GM12874 (cell line): ENCODE data around the gene SLC12A8.
A peak's percentile ranks its signal among the peaks of the same experiment; 100 is the strongest.

Source experiments
- TF ChIP-seq, protein P1 (sequence below): IDR thresholded peaks from 2 replicates; pipeline ENCODE4 v1.5.1; 2011; ENCODE audit warnings: low read depth, mild to moderate bottlenecking, control low read depth, low read length, moderate library complexity; ENCODE audit not compliant: insufficient read depth

The SLC12A8 gene

GRCh38 chr3:125166599-125167136, 45.9 kb downstream of the SLC12A8 start:
- TF ChIP-seq, protein P1, sequence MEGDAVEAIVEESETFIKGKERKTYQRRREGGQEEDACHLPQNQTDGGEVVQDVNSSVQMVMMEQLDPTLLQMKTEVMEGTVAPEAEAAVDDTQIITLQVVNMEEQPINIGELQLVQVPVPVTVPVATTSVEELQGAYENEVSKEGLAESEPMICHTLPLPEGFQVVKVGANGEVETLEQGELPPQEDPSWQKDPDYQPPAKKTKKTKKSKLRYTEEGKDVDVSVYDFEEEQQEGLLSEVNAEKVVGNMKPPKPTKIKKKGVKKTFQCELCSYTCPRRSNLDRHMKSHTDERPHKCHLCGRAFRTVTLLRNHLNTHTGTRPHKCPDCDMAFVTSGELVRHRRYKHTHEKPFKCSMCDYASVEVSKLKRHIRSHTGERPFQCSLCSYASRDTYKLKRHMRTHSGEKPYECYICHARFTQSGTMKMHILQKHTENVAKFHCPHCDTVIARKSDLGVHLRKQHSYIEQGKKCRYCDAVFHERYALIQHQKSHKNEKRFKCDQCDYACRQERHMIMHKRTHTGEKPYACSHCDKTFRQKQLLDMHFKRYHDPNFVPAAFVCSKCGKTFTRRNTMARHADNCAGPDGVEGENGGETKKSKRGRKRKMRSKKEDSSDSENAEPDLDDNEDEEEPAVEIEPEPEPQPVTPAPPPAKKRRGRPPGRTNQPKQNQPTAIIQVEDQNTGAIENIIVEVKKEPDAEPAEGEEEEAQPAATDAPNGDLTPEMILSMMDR: no peak

- TF ChIP-seq, protein P1: no peak
These were observed 46.5 kb downstream of the SLC12A8 start for GRCh38 chr3:125165948-125166553.

DNA sequence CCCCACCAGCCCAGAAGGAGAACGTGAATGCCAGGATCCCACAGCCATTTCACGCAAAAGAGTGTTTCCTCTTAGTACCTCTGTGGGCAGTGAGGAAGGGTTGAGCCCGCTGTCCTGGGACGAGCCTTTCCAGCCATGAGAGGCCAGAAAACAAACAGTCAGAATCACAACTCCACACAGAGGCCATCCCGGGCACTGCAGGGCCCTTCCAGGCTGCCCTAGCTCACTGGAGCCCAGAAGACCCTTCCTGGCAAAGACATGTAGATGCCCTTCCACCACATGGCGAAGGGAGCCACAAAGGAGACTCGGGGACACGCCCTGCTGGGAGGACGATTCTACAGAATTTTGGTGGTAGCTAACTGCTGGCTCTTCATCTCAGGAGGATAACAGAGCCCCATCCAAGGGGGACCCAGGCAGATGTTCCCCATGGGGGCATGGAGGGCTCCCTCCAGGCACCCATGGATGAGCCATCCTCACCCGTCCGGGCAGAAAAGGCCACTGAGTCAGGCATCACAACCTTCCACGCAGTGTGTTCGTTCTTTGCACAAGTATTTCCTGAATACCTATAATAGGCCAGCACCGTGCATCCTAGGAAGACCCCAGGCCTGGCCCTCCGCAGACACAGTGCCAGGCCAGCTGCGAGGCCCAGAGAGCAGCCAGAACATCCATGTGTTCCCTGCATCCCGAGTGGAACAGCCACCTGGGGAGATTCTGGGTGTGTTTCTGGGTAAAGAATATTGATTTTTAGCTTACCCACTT, 47.2 kb downstream of the SLC12A8 start:
- TF ChIP-seq, protein P1: peak; percentile 51

DNA sequence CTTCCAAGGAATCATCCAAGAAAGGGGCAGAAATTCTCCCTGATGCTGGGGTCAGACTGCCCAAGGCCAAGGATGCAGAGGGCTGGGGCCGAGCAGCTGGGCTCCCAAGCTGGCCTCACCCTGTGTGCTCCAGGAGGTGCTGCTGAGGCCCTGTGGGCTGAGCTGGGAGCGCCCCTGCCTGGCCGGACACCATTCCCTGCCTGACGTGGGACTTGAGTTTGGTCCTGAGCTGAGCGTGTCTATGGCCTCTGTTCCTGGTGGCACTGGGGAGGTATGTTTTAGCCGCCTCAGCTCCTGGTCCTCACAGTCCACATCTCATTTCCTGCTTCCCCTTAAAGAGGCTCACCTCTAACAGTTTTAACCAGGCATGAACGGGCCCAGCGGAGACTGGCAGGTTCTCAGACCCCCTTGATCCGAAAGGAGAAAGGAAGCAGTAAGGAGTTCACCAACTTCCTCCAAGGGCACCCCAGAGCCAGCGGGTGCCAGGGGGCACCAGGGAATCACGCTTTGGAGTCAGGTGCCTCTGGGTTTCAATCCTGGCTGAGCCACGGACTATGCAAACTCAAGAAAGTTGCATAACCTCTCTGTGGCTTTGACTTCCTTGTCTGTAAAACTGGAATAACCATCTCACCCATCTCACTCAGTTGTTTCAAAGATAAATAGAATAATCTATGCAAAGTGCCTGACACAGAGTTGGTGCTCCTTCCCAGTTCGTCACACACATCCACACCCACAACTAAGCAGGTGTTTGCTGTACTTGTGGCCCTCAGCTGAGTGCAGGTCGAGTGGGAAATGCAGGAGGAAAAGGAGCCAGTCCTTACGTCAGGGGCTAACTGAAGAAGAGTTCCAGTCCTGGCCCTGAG, 48.6 kb downstream of the SLC12A8 start:
- TF ChIP-seq, protein P1: peak; percentile 28; the same call in 1 of the 2 replicates

DNA sequence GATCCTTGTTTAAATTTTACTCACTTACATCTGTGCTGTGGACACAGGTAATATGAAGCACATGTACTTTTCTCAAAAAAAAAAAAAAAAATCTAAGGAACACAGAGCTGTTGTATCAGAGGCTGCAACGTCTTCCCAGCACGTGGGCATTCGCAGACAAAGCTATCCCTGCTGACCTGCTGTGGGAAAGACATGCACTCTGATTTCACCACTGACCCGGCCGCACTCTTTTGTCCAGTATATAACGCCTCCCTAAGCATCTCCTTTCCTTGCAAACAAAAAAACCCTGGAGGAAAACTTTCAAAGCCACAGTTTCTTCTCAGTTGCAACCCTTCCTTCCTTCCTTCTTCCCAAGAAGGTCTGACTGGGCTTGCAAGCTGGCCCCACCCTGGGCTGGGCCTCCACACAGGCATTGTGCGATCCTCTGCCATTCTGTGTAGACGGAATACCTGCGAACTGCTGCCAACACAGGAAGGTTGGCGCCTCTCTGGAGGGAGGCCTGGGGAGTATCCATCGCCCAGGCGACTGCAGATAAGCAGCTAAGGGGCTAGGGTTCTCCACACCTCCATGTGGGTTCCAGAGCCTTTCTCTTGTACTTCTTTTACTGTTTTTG, 50.8 kb downstream of the SLC12A8 start:
- TF ChIP-seq, protein P1: no peak

DNA sequence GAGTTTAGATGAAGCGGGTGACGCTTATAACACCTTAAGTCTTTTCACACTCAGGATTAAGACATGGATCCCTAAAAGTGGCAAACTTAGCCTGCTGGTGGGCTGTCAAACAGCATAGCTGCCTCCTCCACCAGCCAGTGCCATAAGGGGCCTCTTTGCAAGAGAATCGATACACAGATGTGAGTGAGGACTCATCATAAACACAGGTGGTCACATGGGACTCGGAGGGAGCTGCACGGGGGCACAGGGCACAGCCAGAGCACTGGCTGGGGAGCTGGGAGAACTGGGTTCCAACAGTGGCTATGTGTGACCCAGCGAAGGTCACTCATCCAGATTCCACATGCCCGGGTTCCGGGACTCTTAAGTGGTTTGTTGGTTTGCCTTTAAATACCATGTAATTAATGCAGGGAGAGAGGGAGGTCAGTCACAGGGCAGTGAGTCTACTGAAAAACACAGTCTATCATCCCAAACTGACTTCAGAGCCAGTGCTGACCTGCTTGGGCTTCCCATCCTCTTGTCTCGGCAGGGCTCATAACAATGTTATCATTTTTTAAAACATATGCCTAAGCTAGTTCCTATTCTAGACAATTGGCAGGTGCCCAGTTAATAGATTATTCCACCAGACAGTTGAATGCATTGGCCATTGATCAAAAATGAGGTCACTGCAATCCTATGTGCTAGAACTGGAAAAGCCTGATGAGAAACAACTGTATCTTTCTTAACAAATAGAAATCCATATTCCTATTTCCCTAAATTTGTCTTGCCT, 51.8 kb downstream of the SLC12A8 start:
- TF ChIP-seq, protein P1: no peak
